ENCODE data around the gene CMIP. TPM values are rescaled to one million over a fixed set of nuclear protein-coding genes. Genes with fewer than 3 reads are reported as not detected.

The CMIP gene
- total RNA-seq, 1 experiment from 2014 or later: 25.7 TPM

- ChIA-PET POLR2A (ENCODE audit: unreplicated experiment) (no interaction called here), CTCF (no interaction called here)
- Histone ChIP-seq H3K27ac (ENCODE audit: low read length) (peak overlapping the region; percentile 35), H3K9ac (ENCODE audit: low read length) (no peak overlapping the region), H3K79me2 (ENCODE audit: low read length) (peaks cover 98% of the 10 kb centered on the region), H3K9me3 (ENCODE audit: low read length) (no peaks in the 10 kb centered on the region), H4K20me1 (ENCODE audit: low read length) (0 out of 2 replicates have a peak, but pooled peaks cover 5% of the 10 kb centered on the region), H3F3A (ENCODE audit: low read length, unreplicated experiment) (no peaks in the 10 kb centered on the region), H3K4me1 (ENCODE audit: insufficient read depth, low read length) (peaks cover 23% of the 10 kb centered on the region), H3K4me2 (ENCODE audit: low read length) (no peak overlapping the region), H3K4me3 (ENCODE audit: low read length) (no peak overlapping the region), H2AFZ (ENCODE audit: low read length) (no peak overlapping the region), H3K36me3 (ENCODE audit: low read depth, low read length) (no peaks in the 10 kb centered on the region; the same call in 1 of the 2 replicates), H3K9me2 (replicated peaks; ENCODE audit: low read length) (no peaks in the 10 kb centered on the region), H3K27me3 (ENCODE audit: low read length) (no peaks in the 10 kb centered on the region)
- ATAC-seq (no peak), DNase-seq (peak; percentile 45)
- TF ChIP-seq, protein P1, sequence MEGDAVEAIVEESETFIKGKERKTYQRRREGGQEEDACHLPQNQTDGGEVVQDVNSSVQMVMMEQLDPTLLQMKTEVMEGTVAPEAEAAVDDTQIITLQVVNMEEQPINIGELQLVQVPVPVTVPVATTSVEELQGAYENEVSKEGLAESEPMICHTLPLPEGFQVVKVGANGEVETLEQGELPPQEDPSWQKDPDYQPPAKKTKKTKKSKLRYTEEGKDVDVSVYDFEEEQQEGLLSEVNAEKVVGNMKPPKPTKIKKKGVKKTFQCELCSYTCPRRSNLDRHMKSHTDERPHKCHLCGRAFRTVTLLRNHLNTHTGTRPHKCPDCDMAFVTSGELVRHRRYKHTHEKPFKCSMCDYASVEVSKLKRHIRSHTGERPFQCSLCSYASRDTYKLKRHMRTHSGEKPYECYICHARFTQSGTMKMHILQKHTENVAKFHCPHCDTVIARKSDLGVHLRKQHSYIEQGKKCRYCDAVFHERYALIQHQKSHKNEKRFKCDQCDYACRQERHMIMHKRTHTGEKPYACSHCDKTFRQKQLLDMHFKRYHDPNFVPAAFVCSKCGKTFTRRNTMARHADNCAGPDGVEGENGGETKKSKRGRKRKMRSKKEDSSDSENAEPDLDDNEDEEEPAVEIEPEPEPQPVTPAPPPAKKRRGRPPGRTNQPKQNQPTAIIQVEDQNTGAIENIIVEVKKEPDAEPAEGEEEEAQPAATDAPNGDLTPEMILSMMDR (conservative IDR thresholded peaks at IDR 0.05; ENCODE audit: low read depth, low read length): no peak
- TF ChIP-seq EZH2phosphoT487 (IDR thresholded peaks at IDR 0.05; ENCODE audit: borderline replicate concordance, low read length) (no peak), EZH2 (IDR thresholded peaks at IDR 0.05; ENCODE audit: low read length, unreplicated experiment) (no peak)
- no TSS peak for BruUV-seq (replicated peaks)
- intact Hi-C loops (cut with micrococcal nuclease): no loop called here
Observed at GRCh38 chr16:81560979-81561657, 116.5 kb downstream of the CMIP start.

- intact Hi-C loops (cut with micrococcal nuclease): no loop called here
- 0 out of 2 replicates have a peak, but pooled peaks cover 5% of the 10 kb centered on the region for H4K20me1 ChIP-seq (ENCODE audit: low read length)
Observed at GRCh38 chr16:81562174-81562849, 117.7 kb downstream of the CMIP start.

More at GRCh38 chr16:81562174-81562849, 117.7 kb downstream of the CMIP start:
- Histone ChIP-seq H3K9me3 (ENCODE audit: low read length) (no peaks in the 10 kb centered on the region), H3F3A (ENCODE audit: low read length, unreplicated experiment) (no peaks in the 10 kb centered on the region), H3K36me3 (ENCODE audit: low read depth, low read length) (0 out of 2 replicates have a peak, but pooled peaks cover 5% of the 10 kb centered on the region), H3K4me1 (ENCODE audit: insufficient read depth, low read length) (peaks cover 23% of the 10 kb centered on the region), H3K4me2 (ENCODE audit: low read length) (no peak overlapping the region), H3K9ac (ENCODE audit: low read length) (no peak overlapping the region), H3K27ac (ENCODE audit: low read length) (no peak overlapping the region), H3K79me2 (ENCODE audit: low read length) (peaks cover 98% of the 10 kb centered on the region), H3K4me3 (ENCODE audit: low read length) (no peak overlapping the region), H2AFZ (ENCODE audit: low read length) (no peak overlapping the region), H3K9me2 (replicated peaks; ENCODE audit: low read length) (no peaks in the 10 kb centered on the region), H3K27me3 (ENCODE audit: low read length) (no peaks in the 10 kb centered on the region)
- TF ChIP-seq EZH2phosphoT487 (IDR thresholded peaks at IDR 0.05; ENCODE audit: borderline replicate concordance, low read length): no peak
- TF ChIP-seq, protein P1 (conservative IDR thresholded peaks at IDR 0.05; ENCODE audit: low read depth, low read length): no peak
- no peak for TF ChIP-seq EZH2 (IDR thresholded peaks at IDR 0.05; ENCODE audit: low read length, unreplicated experiment)
- no peak for DNase-seq
- CTCF ChIA-PET: no interaction called here
- ATAC-seq: no peak
- POLR2A ChIA-PET (ENCODE audit: unreplicated experiment): no interaction called here
- no TSS peak for BruUV-seq (replicated peaks)
